Neuron (in vitro differentiated cells): Measurements from ENCODE around the gene IFNK.

Experiments
- H2AFZ ChIP-seq: one replicate; pipeline ENCODE4 v1.6.1; 2013; ENCODE audit warnings: low read depth, mild to moderate bottlenecking, inconsistent platforms, low read length, moderate library complexity
- H3K27me3 ChIP-seq: one replicate; pipeline ENCODE4 v1.6.1; 2013; ENCODE audit warnings: low read length; ENCODE audit not compliant: insufficient read depth
- H3K36me3 ChIP-seq: one replicate; pipeline ENCODE4 v1.6.1; 2013; ENCODE audit warnings: low read length; ENCODE audit not compliant: insufficient read depth
- H3K4me1 ChIP-seq: one replicate; pipeline ENCODE4 v1.6.1; 2013; ENCODE audit warnings: low read length; ENCODE audit not compliant: insufficient read depth
- H3K4me3 ChIP-seq: 2 replicates; pipeline ENCODE4 v1.5.1; 2013; ENCODE audit warnings: mild to moderate bottlenecking, low read length, moderate library complexity
- H3K9me3 ChIP-seq: one replicate; pipeline ENCODE4 v1.6.1; 2013; ENCODE audit warnings: low read length

Gene IFNK

DNA sequence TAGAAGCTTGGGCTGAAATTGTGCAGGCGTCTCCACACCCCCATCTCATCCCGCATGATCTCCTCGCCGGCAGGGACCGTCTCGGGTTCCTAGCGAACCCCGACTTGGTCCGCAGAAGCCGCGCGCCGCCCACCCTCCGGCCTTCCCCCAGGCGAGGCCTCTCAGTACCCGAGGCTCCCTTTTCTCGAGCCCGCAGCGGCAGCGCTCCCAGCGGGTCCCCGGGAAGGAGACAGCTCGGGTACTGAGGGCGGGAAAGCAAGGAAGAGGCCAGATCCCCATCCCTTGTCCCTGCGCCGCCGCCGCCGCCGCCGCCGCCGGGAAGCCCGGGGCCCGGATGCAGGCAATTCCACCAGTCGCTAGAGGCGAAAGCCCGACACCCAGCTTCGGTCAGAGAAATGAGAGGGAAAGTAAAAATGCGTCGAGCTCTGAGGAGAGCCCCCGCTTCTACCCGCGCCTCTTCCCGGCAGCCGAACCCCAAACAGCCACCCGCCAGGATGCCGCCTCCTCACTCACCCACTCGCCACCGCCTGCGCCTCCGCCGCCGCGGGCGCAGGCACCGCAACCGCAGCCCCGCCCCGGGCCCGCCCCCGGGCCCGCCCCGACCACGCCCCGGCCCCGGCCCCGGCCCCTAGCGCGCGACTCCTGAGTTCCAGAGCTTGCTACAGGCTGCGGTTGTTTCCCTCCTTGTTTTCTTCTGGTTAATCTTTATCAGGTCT is 49.0 kb downstream of the IFNK start, which contains the start of gene C9orf72:
C9orf72 (minus strand) TSS at position 564 of the 716 bp plus-strand sequence. CDS start 6,361 bp downstream, outside the sequence.
- Histone ChIP-seq H3K9me3 (no peaks in the 10 kb centered on the region), H2AFZ (peak within 1 kb of the TSS; percentile 88), H3K4me1 (peaks cover 10% of the 10 kb centered on the region), H3K27me3 (no peaks in the 10 kb centered on the region), H3K36me3 (no peaks in the 10 kb centered on the region), H3K4me3 (peak within 1 kb of the TSS; percentile 58)

DNA sequence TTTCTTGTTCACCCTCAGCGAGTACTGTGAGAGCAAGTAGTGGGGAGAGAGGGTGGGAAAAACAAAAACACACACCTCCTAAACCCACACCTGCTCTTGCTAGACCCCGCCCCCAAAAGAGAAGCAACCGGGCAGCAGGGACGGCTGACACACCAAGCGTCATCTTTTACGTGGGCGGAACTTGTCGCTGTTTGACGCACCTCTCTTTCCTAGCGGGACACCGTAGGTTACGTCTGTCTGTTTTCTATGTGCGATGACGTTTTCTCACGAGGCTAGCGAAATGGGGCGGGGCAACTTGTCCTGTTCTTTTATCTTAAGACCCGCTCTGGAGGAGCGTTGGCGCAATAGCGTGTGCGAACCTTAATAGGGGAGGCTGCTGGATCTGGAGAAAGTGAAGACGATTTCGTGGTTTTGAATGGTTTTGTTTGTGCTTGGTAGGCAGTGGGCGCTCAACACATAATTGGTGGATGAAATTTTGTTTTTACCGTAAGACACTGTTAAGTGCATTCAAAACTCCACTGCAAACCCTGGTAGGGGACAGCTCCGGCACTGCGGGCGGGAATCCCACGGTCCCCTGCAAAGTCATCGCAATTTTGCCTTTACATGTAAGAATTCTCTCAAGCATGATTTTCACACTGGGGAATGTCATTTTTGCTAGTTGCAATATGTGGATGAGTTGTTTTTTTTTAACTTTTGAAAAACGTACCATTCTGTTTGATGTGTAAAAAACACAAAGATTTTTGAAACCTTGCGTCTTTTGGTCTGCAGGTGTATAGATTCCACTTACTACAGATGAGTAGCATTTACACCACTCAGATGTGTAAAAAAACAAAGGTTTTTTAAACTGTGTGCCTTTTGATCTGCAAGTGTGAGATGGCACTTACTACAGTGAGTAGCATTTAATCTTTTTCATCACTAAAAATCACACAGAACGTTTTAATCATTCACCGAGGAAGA is 49.8 kb downstream of the IFNK start:
- H3K4me3 ChIP-seq, result peak overlapping the region; percentile 58
- peaks cover 10% of the 10 kb centered on the region for H3K4me1 ChIP-seq
- no peaks in the 10 kb centered on the region for H3K36me3 ChIP-seq
- H3K27me3 ChIP-seq, result no peaks in the 10 kb centered on the region
- no peaks in the 10 kb centered on the region for H3K9me3 ChIP-seq
- peak overlapping the region; percentile 88 for H2AFZ ChIP-seq
